SK-N-SH (cell line): ENCODE measurements around the gene STAT6. TPM values are rescaled to one million over a fixed set of nuclear protein-coding genes. Genes with fewer than 3 reads are reported as not detected.

ENCODE experiments used
- CTCF ChIA-PET: fragments of 300-600, 350-600 bp; formaldehyde crosslinking; extraction: SDS; loops from one replicate; lab custom pipeline; 2021; lab: Yijun Ruan, JAX
- POLR2A ChIA-PET: fragments of 350-600 bp; sonication (Branson Sonifier 250); formaldehyde crosslinking; extraction: SDS; loops from one replicate; lab custom pipeline; 2020; ENCODE audit warnings: antibody characterized with exemption, inconsistent platforms; lab: Yijun Ruan, JAX
- DNase-seq: peaks from one replicate; pipeline ENCODE4 v3.0.0; 2012
- H2AFZ ChIP-seq: fragments of 200-600 bp; sonication (generic); 2 replicates; pipeline ENCODE4 v1.8.1; 2016; ENCODE audit warnings: antibody characterized with exemption, mild to moderate bottlenecking, low read depth
- H3F3A ChIP-seq: fragments of 200-600 bp; sonication (generic); replicated peaks from 2 replicates; pipeline ENCODE3; 2016; ENCODE audit warnings: antibody characterized with exemption, mild to moderate bottlenecking; ENCODE audit not compliant: insufficient read depth
- H3K27ac ChIP-seq, 2 experiments: fragments of 200-500 bp in 1 of 2; fragments of 200-600 bp in 1 of 2; sonication (Bioruptor generic) in 1 of 2; sonication (generic), shearing (Covaris generic) in 1 of 2; 2 replicates each; pipeline versions ENCODE4 v1.5.1 to v1.6.1; 2014 to 2016; ENCODE audit warnings: low read depth in 2 of 2, inconsistent platforms in 1 of 2, low read length in 1 of 2, mild to moderate bottlenecking in 1 of 2, mixed read lengths in 1 of 2
- H3K27me3 ChIP-seq: fragments of 200-600 bp; sonication (generic), shearing (Covaris generic); 2 replicates; pipeline ENCODE4 v1.6.1; 2016; ENCODE audit warnings: mixed run types; ENCODE audit not compliant: insufficient read depth
- H3K36me3 ChIP-seq, 2 experiments: fragments of 200-500 bp in 1 of 2; fragments of 200-600 bp in 1 of 2; sonication (Bioruptor generic) in 1 of 2; sonication (generic) in 1 of 2; replicated peaks in 1 of 2; 2 replicates each; pipeline versions ENCODE3 to v1.5.1; 2014 to 2016; ENCODE audit warnings: low read length in 1 of 2, mild to moderate bottlenecking in 1 of 2; ENCODE audit not compliant: insufficient read depth in 2 of 2, control insufficient read depth in 1 of 2
- H3K4me1 ChIP-seq, 2 experiments: fragments of 200-500 bp in 1 of 2; fragments of 200-600 bp in 1 of 2; sonication (Bioruptor generic) in 1 of 2; sonication (generic), shearing (Covaris generic) in 1 of 2; 2 replicates each; pipeline versions ENCODE4 v1.5.1 to v1.6.1; 2014 to 2016; ENCODE audit warnings: low read depth in 1 of 2, low read length in 1 of 2, mixed run types in 1 of 2; ENCODE audit not compliant: insufficient read depth in 2 of 2, control insufficient read depth in 1 of 2
- H3K4me2 ChIP-seq: fragments of 200-600 bp; sonication (generic), shearing (Covaris generic); 2 replicates; pipeline ENCODE4 v1.6.1; 2017; ENCODE audit warnings: mixed run types
- H3K4me3 ChIP-seq, 2 experiments: fragments of 200-500 bp in 1 of 2; fragments of 200-600 bp in 1 of 2; sonication (Bioruptor generic) in 1 of 2; sonication (generic), shearing (Covaris generic) in 1 of 2; 2 replicates each; pipeline versions ENCODE4 v1.5.1 to v1.8.1; 2014 to 2016; ENCODE audit warnings: low read depth in 2 of 2, inconsistent platforms in 1 of 2, low read length in 1 of 2, mild to moderate bottlenecking in 1 of 2, mixed read lengths in 1 of 2, moderate library complexity in 1 of 2
- H3K79me2 ChIP-seq: fragments of 200-600 bp; sonication (generic); 2 replicates; pipeline ENCODE4 v1.8.1; 2017; ENCODE audit warnings: mild to moderate bottlenecking; ENCODE audit not compliant: insufficient read depth
- H3K9ac ChIP-seq: fragments of 200-600 bp; sonication (generic); 2 replicates; pipeline ENCODE4 v1.6.1; 2017; ENCODE audit warnings: mixed run types
- H3K9me2 ChIP-seq: fragments of 200-600 bp; sonication (generic); 2 replicates; pipeline ENCODE4 v1.6.1; 2017; ENCODE audit warnings: mixed run types
- H3K9me3 ChIP-seq: fragments of 200-600 bp; sonication (generic); 2 replicates; pipeline ENCODE4 v1.6.1; 2017; ENCODE audit warnings: mixed run types, mild to moderate bottlenecking, moderate library complexity
- H4K20me1 ChIP-seq: fragments of 200-600 bp; sonication (generic); 2 replicates; pipeline ENCODE4 v1.6.1; 2017; ENCODE audit warnings: mild to moderate bottlenecking, mixed run types; ENCODE audit not compliant: insufficient read depth
- CHD2 ChIP-seq: fragments of 150-350 bp; IDR thresholded peaks from 2 replicates; pipeline ENCODE4 v1.6.1; 2018; ENCODE audit warnings: low read length; ENCODE audit not compliant: partially characterized antibody
- ELF1 ChIP-seq: IDR thresholded peaks from 2 replicates; pipeline ENCODE4 v1.4.0; 2012
- EZH2phosphoT487 ChIP-seq: fragments of 200-600 bp; sonication (generic); IDR thresholded peaks from 2 replicates; pipeline ENCODE4 v1.6.1; 2017; ENCODE audit warnings: low read depth, mixed run types, mild to moderate bottlenecking, antibody characterized with exemption, moderate library complexity, borderline replicate concordance
- FOSL2 ChIP-seq: IDR thresholded peaks from 2 replicates; pipeline ENCODE4 v1.4.0; 2012; ENCODE audit warnings: low read depth, mild to moderate bottlenecking, moderate library complexity, borderline replicate concordance
- FOXJ3 ChIP-seq: sonication (generic); formaldehyde crosslinking; IDR thresholded peaks from 2 replicates; pipeline ENCODE4 v1.5.1; 2020; ENCODE audit warnings: mild to moderate bottlenecking, missing genetic modification reagents
- IRF3 ChIP-seq: fragments of 150-350 bp; IDR thresholded peaks from 2 replicates; pipeline ENCODE4 v1.6.1; 2016; ENCODE audit warnings: mild to moderate bottlenecking, low read depth, low read length
- JUND ChIP-seq: IDR thresholded peaks from 2 replicates; pipeline ENCODE4 v1.4.0; 2012
- MAX ChIP-seq: IDR thresholded peaks from 2 replicates; pipeline ENCODE4 v1.4.0; 2012; ENCODE audit warnings: low read depth
- MEF2A ChIP-seq: IDR thresholded peaks from 2 replicates; pipeline ENCODE4 v1.4.0; 2012; ENCODE audit warnings: low read depth, borderline replicate concordance
- NFIC ChIP-seq: IDR thresholded peaks from 2 replicates; pipeline ENCODE4 v1.4.0; 2012; ENCODE audit warnings: borderline replicate concordance
- RFX5 ChIP-seq: IDR thresholded peaks from 2 replicates; pipeline ENCODE4 v1.6.1; 2012; ENCODE audit warnings: mild to moderate bottlenecking, improper control_type of control experiment, low read length
- RXRA ChIP-seq: IDR thresholded peaks from 2 replicates; pipeline ENCODE4 v1.4.0; 2012; ENCODE audit warnings: low read depth, mild to moderate bottlenecking, borderline replicate concordance
- TAF1 ChIP-seq: IDR thresholded peaks from 2 replicates; pipeline ENCODE4 v1.6.1; 2012; ENCODE audit warnings: low read depth, mild to moderate bottlenecking, low read length, moderate library complexity, borderline replicate concordance
- TCF12 ChIP-seq: IDR thresholded peaks from 2 replicates; pipeline ENCODE4 v1.4.0; 2012
- TEAD4 ChIP-seq: IDR thresholded peaks from 2 replicates; pipeline ENCODE4 v1.4.0; 2012; ENCODE audit warnings: mild to moderate bottlenecking, borderline replicate concordance; ENCODE audit not compliant: insufficient read depth
- USF1 ChIP-seq: IDR thresholded peaks from 2 replicates; pipeline ENCODE4 v1.4.0; 2012; ENCODE audit warnings: low read depth, borderline replicate concordance
- whole genome bisulfite sequencing: methylation state at CpG from one replicate; pipeline ENCODE4 v1.1.6; 2017; ENCODE audit warnings: low lambda C conversion rate; 5-methylcytosine and 5-hydroxymethylcytosine counted together
- polyA plus RNA-seq, 3 experiments: library from polyadenylated mRNA; depleted of rRNA; stranded (reverse); fragments of >200 nt; gene quantifications; 2 replicates each; pipeline ENCODE4 v1.2.3, GENCODE V29; 2012

Gene STAT6
- polyA plus RNA-seq, 1 of the 3 experiments (the other 2 are of a cell fraction) = 0.15 TPM

- H3K9me2 ChIP-seq = no peaks in the 10 kb centered on the region
- H3K27ac ChIP-seq = no peak overlapping the region
- H2AFZ ChIP-seq = no peak overlapping the region
- WGBS = 88% methylated on average over 2 of the region's 2 CpGs
- POLR2A ChIA-PET = no interaction called here
- peaks cover 5% of the 10 kb centered on the region; the same call in 1 of the 2 replicates for H4K20me1 ChIP-seq
- peaks cover 11 to 28% of the 10 kb centered on the region in 2 experiments; a peak in 3 of 4 replicates for H3K4me1 ChIP-seq
- no peak overlapping the region for H3K4me2 ChIP-seq
- no peaks in the 10 kb centered on the region for H3K27me3 ChIP-seq
- TF ChIP-seq RFX5 (no peak), TAF1 (no peak), USF1 (no peak), NFIC (no peak), TEAD4 (no peak), ELF1 (no peak), MEF2A (no peak)
- no peak for DNase-seq
- H3K9ac ChIP-seq = no peak overlapping the region
- peaks cover 10% of the 10 kb centered on the region for H3F3A ChIP-seq
- H3K79me2 ChIP-seq = no peaks in the 10 kb centered on the region
- H3K36me3 ChIP-seq = peaks cover 23 to 66% of the 10 kb centered on the region in 2 experiments
- CTCF ChIA-PET = interaction anchor here (1.7 to 33.3 kb wide), 4 partner anchors 15 to 34 kb away, joined by 4 to 616 read pairs (median 11); partner anchors contain the start of gene LRP1
- H3K9me3 ChIP-seq = no peaks in the 10 kb centered on the region
- no peak overlapping the region for H3K4me3 ChIP-seq
Measured at GRCh38 chr12:57146092-57146491, 34.9 kb upstream of the STAT6 start.

- no peak overlapping the region for H3K4me3 ChIP-seq
- H3K9ac ChIP-seq = no peak overlapping the region
- no peak for TF ChIP-seq RXRA
- no peak for TF ChIP-seq ELF1
- no peak for TF ChIP-seq EZH2phosphoT487
- TF ChIP-seq FOXJ3 (CRISPR knock-in tag) = no peak
- TF ChIP-seq FOSL2 = no peak
- no peak for TF ChIP-seq MAX
- no peak for TF ChIP-seq TCF12
- no peak for TF ChIP-seq JUND
- no peak for TF ChIP-seq IRF3
- TF ChIP-seq CHD2 = no peak
- no peak for TF ChIP-seq NFIC
- TF ChIP-seq, all 33 proteins: peak for 0
- Histone ChIP-seq H4K20me1 (peaks cover 5% of the 10 kb centered on the region; the same call in 1 of the 2 replicates), H3K4me2 (no peak overlapping the region), H3F3A (peaks cover 4% of the 10 kb centered on the region), H3K9me2 (no peaks in the 10 kb centered on the region), H3K27me3 (no peaks in the 10 kb centered on the region), H2AFZ (no peak overlapping the region), H3K4me1 (peaks cover 10 to 23% of the 10 kb centered on the region in 2 experiments; a peak in 3 of 4 replicates), H3K27ac (no peak overlapping the region), H3K36me3 (peaks cover 23 to 69% of the 10 kb centered on the region in 2 experiments), H3K9me3 (no peaks in the 10 kb centered on the region), H3K79me2 (no peaks in the 10 kb centered on the region)
- ChIA-PET CTCF (interaction anchor here (0.8 to 33.3 kb wide), 6 partner anchors 9 to 76 kb away, joined by 3 to 616 read pairs (median 6); partner anchors contain the start of gene LRP1), POLR2A (no interaction called here)
- 81% methylated on average over 10 of the region's 10 CpGs for WGBS
- no peak for DNase-seq
Measured at GRCh38 chr12:57145460-57146059, 34.4 kb upstream of the STAT6 start.
